Activated T-helper 17 cell treated with anti-CD3 and anti-CD28 coated beads, Interleukin-2, amount 50 U/mL, for 72 hours (primary cell): ENCODE results near the gene GULP1. TPM values are rescaled to one million over a fixed set of nuclear protein-coding genes. Genes with fewer than 3 reads are reported as not detected.
"Not testable (repeated sequence)": the region's sequence is repeated elsewhere in the genome, so short reads cannot be mapped to it uniquely, and the experiment has no call there.

ENCODE experiments used
- ATAC-seq: fragments of 150-1000 bp; cut with Tn5 transposase; replicated peaks from 2 replicates; pipeline ENCODE4 v1.10.0; 2021; ENCODE audit warnings: mild to moderate bottlenecking, moderate library complexity
- H3K27ac Mint-ChIP-seq: one replicate; pipeline ENCODE4 v1.8.0; 2022; ENCODE audit warnings: mixed read lengths
- H3K27me3 Mint-ChIP-seq: one replicate; pipeline ENCODE4 v1.8.0; 2022; ENCODE audit warnings: mixed read lengths
- H3K36me3 Mint-ChIP-seq: one replicate; pipeline ENCODE4 v1.8.0; 2022; ENCODE audit warnings: low read depth, mild to moderate bottlenecking, mixed read lengths
- H3K4me1 Mint-ChIP-seq: one replicate; pipeline ENCODE4 v1.8.0; 2022; ENCODE audit warnings: mixed read lengths
- H3K4me3 Mint-ChIP-seq: one replicate; pipeline ENCODE4 v1.8.0; 2022; ENCODE audit warnings: mild to moderate bottlenecking, mixed read lengths
- H3K9me3 Mint-ChIP-seq: one replicate; pipeline ENCODE4 v1.8.0; 2022; ENCODE audit warnings: mixed read lengths
- total RNA-seq, 2 donors: library from RNA; stranded (reverse); gene quantifications; one replicate each; pipeline ENCODE4 v1.2.3, GENCODE V29; 2022

Gene GULP1
- total RNA-seq, 2 donors from 2014 or later, result not detected

DNA sequence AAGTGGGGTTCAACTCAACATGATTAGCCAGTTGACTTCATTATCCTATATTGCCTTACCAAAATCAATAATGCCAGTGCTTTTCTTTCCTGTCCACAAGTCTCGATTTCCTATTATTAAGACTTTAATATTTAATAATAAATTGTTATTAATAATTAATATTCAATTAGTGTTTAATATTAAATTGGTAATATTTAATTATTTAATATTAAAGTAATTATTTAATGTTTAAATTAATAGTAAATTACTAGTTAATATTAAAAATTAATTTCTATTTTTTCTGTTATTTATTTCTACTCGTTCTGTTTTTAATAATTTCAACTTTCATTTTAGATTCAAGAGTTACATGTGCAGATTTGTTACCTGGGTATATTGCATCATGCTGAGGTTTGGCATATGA lies 243.2 kb downstream of the GULP1 start:
- H3K36me3 Mint-ChIP-seq, result no peaks in the 10 kb centered on the region
- H3K4me1 Mint-ChIP-seq, result no peaks in the 10 kb centered on the region
- H3K27ac Mint-ChIP-seq, result no peak overlapping the region
- ATAC-seq, result no peak
- H3K4me3 Mint-ChIP-seq, result no peak overlapping the region
- H3K27me3 Mint-ChIP-seq, result no peaks in the 10 kb centered on the region
- H3K9me3 Mint-ChIP-seq, result no peaks in the 10 kb centered on the region

DNA sequence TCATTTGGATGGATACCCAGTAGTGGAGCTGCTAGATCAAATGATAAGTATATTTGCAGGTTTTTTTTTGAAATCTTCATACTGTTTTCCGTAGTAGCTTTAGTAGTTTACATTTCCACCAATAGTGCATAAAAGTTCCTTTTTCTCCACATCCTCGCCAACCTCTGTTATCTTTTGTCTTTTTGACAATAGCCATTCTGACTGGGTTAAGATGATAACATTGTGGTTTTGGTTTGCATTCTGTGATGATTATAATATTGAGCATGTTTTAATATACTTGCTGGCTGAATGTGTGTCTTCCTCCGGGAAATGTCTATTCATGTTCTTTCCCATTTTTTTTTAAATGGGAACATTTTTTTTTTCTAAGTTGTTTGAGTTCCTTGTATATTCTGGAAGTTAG lies 260.0 kb downstream of the GULP1 start:
- H3K4me1 Mint-ChIP-seq, result no peaks in the 10 kb centered on the region
- no peaks in the 10 kb centered on the region for H3K9me3 Mint-ChIP-seq
- no peak overlapping the region for H3K4me3 Mint-ChIP-seq
- ATAC-seq, result no peak
- H3K27ac Mint-ChIP-seq, result no peak overlapping the region
- H3K27me3 Mint-ChIP-seq, result no peaks in the 10 kb centered on the region
- no peaks in the 10 kb centered on the region for H3K36me3 Mint-ChIP-seq

- Mint-ChIP-seq H3K9me3 (peaks cover 9% of the 10 kb centered on the region), H3K27me3 (no peaks in the 10 kb centered on the region), H3K4me3 (no peak overlapping the region), H3K4me1 (no peaks in the 10 kb centered on the region), H3K27ac (no peak overlapping the region), H3K36me3 (no peaks in the 10 kb centered on the region)
- ATAC-seq, result no peak
Observed at GRCh38 chr2:188557081-188557480, 265.4 kb downstream of the GULP1 start.

- H3K27ac Mint-ChIP-seq, ATAC-seq, H3K4me3 Mint-ChIP-seq, H3K36me3 Mint-ChIP-seq, H3K4me1 Mint-ChIP-seq, H3K27me3 Mint-ChIP-seq, H3K9me3 Mint-ChIP-seq: not testable (repeated sequence)
Observed at GRCh38 chr2:188559455-188559854, 267.8 kb downstream of the GULP1 start.

DNA sequence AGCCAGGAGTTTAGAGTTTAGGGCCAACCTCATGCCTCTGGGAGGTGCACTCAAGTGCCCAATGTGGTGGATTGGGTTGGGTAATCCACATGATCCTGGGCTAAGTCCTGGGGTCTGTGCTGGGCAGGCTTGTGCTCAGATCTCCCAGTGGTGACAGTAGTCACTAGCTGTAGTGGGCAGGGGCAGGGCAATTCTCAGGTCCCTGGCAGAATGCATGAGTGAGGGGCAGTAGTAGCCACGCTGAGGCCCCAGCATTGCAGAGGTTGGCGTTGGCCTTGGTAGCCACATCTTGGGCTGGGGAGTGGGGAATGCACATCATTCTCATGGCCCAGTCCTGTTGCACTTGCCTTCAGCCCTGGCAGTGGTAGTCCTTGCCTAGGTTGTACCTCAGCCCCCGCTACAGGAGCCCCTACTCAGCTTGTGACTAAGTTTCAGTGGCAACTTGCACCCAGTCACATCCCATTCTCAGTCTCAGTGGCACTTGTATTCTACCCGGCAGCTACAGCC lies 269.9 kb downstream of the GULP1 start:
- Mint-ChIP-seq H3K27me3 (no peaks in the 10 kb centered on the region), H3K27ac (no peak overlapping the region)
- ATAC-seq, result no peak

GRCh38 chr2:188569431-188570165 lies 277.9 kb downstream of the GULP1 start:
- no peaks in the 10 kb centered on the region for H3K4me1 Mint-ChIP-seq
- H3K4me3 Mint-ChIP-seq, result no peak overlapping the region
- H3K9me3 Mint-ChIP-seq, result no peaks in the 10 kb centered on the region
- H3K27me3 Mint-ChIP-seq, result peaks cover 3% of the 10 kb centered on the region
- ATAC-seq, result no peak
- no peaks in the 10 kb centered on the region for H3K36me3 Mint-ChIP-seq
- H3K27ac Mint-ChIP-seq, result no peak overlapping the region

More for the DNA sequence above, 269.9 kb downstream of the GULP1 start:
- H3K36me3 Mint-ChIP-seq, result no peaks in the 10 kb centered on the region
- no peaks in the 10 kb centered on the region for H3K4me1 Mint-ChIP-seq
- H3K9me3 Mint-ChIP-seq, result peaks cover 9% of the 10 kb centered on the region
- H3K4me3 Mint-ChIP-seq, result no peak overlapping the region

DNA sequence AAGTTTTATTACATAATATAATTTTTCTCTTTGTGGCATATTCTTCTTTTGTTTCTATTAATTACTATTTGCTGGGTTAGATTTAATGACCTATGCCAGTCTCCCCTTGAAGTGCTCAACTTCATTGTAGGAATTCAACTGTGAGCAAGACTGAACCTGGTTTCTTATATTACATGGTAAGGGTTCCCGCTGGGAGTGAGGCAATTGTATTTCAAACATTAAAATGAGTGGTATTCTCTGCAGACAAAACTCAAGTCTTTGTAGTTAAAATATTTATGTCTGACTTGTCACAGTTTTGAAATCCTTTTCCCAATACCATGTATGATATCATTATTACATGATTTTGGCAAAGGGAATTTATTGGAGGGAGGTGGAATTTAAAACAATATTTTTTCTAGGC lies 278.7 kb downstream of the GULP1 start:
- H3K4me3 Mint-ChIP-seq, result no peak overlapping the region
- peaks cover 3% of the 10 kb centered on the region for H3K27me3 Mint-ChIP-seq
- no peaks in the 10 kb centered on the region for H3K36me3 Mint-ChIP-seq
- no peak for ATAC-seq
- H3K4me1 Mint-ChIP-seq, result no peaks in the 10 kb centered on the region
- H3K9me3 Mint-ChIP-seq, result no peaks in the 10 kb centered on the region
- H3K27ac Mint-ChIP-seq, result no peak overlapping the region

DNA sequence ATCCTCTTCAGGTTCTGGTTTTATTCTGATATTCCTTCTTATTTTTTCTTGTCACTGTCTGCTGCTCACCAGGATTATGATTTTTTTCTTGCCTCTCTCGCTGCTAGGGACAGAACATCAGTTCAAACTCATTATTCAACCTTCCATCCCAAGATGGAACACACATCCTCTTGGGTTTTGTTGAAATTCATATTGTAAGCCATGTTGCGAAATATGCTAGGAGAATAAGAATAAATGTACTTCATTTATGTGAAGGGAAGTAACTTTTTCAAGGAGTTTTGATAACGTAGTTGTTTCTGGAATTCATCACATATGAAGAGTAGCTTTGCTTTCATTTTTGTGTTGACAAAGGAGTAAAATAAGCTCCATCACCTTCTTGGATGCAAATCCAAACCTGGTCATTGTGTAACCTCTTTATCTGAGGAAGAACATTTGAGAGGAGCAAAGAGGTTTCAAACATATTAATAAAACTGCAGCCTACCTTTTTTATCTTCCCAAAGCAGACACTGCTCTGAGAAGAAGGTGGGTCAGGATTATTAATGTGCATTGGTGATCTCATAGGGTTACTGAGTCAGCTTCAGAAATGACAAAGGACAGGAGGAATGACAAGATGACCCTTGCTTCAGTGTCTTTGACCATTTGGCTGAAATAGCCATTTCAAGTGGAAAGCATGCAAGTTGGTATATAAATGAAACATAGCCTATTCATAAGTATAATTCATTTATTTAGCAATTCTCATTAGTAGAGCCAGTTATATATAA lies 280.0 kb downstream of the GULP1 start:
- no peak for ATAC-seq
- H3K27ac Mint-ChIP-seq, result no peak overlapping the region
- H3K27me3 Mint-ChIP-seq, result peaks cover 3% of the 10 kb centered on the region
- H3K4me1 Mint-ChIP-seq, result no peaks in the 10 kb centered on the region
- no peaks in the 10 kb centered on the region for H3K9me3 Mint-ChIP-seq
- no peaks in the 10 kb centered on the region for H3K36me3 Mint-ChIP-seq
- H3K4me3 Mint-ChIP-seq, result no peak overlapping the region

DNA sequence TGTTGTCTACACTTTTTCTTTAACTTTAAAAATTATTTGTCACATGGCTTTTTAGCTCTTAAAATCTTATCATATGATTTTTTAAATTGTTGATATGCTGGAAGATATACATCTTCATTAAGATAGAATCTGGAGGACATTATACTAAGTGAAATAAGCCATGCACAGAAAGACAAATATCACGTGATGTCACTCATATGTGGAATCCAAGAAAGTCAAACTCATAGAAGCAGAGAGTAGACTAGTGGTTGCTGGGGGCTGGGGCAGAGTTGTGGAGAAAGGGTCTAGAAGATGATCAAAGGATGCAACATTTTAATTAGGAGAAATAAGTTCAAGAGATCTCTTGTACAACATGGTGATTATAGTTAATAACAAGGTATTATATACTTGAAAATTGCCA lies 280.9 kb downstream of the GULP1 start:
- H3K27me3 Mint-ChIP-seq, result peaks cover 3% of the 10 kb centered on the region
- H3K27ac Mint-ChIP-seq, result no peak overlapping the region
- H3K36me3 Mint-ChIP-seq, result no peaks in the 10 kb centered on the region
- no peak for ATAC-seq
- H3K4me3 Mint-ChIP-seq, result no peak overlapping the region
- no peaks in the 10 kb centered on the region for H3K4me1 Mint-ChIP-seq
- H3K9me3 Mint-ChIP-seq, result no peaks in the 10 kb centered on the region

DNA sequence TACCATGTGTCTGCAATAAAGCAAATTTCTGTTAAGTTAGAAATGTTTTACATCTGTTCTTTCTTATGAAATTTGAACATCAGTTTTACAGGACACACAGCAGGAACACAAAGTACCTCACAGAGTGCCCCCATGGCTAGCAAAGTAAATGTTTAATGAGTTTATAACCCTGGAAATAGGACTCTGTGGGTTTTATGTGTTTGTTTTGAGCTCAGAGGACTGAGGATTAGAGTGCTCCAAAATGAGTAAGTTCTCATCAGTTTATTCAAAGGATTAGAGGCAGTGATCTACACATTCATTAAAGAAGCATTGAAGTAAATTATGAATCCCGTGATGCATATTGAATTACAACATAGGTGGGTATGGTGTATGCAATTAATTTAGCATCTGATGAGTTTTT lies 281.8 kb downstream of the GULP1 start:
- Mint-ChIP-seq H3K36me3 (no peaks in the 10 kb centered on the region), H3K9me3 (no peaks in the 10 kb centered on the region), H3K27ac (no peak overlapping the region), H3K27me3 (peaks cover 3% of the 10 kb centered on the region), H3K4me1 (no peaks in the 10 kb centered on the region), H3K4me3 (no peak overlapping the region)
- ATAC-seq, result no peak

GRCh38 chr2:188576006-188576405 lies 284.3 kb downstream of the GULP1 start:
- Mint-ChIP-seq H3K27me3 (peaks cover 3% of the 10 kb centered on the region), H3K4me3 (no peak overlapping the region), H3K27ac (no peak overlapping the region), H3K9me3 (no peaks in the 10 kb centered on the region), H3K4me1 (no peaks in the 10 kb centered on the region), H3K36me3 (no peaks in the 10 kb centered on the region)
- ATAC-seq, result no peak

DNA sequence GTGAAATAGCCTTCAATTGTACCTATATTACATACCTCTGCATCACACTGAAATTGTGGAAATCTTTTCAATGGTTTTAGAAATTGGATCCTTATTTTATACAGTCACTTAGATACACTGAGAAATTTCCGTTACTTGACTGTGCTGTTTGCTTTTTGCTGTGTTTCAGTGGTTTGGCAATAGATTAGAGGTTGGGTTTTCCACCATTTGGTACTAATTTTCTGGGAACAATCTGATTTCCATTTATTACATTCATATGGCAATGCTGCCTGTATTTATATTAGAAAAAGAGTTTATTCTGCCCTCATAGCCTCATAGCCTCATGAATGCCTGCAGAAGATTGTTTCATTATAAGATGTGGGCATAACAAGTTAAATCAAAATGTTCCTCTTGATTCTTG lies 285.0 kb downstream of the GULP1 start:
- H3K27me3 Mint-ChIP-seq, result peaks cover 3% of the 10 kb centered on the region

DNA sequence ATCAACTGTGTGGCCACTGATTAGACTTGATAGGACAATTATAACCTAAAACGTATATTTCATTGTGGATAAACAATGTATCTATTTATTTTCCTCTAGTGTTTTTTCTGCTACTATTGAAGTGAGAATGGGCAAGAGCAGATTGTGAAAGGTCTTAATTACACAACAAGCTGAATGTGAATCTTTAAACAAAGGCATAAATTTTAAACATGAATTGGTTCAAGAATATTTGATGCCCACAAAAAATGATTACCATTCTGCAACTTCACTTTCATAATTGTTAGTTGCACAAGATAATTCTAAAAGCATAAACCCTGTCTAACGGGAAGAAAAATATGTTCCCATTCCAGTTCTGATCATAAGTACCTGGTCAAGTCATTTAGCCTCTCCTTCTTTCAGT lies 285.6 kb downstream of the GULP1 start:
- no peak overlapping the region for H3K4me3 Mint-ChIP-seq
- H3K4me1 Mint-ChIP-seq, result no peaks in the 10 kb centered on the region
- no peak for ATAC-seq
- peaks cover 3% of the 10 kb centered on the region for H3K27me3 Mint-ChIP-seq
- no peaks in the 10 kb centered on the region for H3K9me3 Mint-ChIP-seq
- no peaks in the 10 kb centered on the region for H3K36me3 Mint-ChIP-seq
- no peak overlapping the region for H3K27ac Mint-ChIP-seq

More for the DNA sequence above, 285.0 kb downstream of the GULP1 start:
- Mint-ChIP-seq H3K4me3 (no peak overlapping the region), H3K36me3 (no peaks in the 10 kb centered on the region), H3K9me3 (no peaks in the 10 kb centered on the region), H3K27ac (no peak overlapping the region), H3K4me1 (no peaks in the 10 kb centered on the region)
- ATAC-seq, result no peak

- Mint-ChIP-seq H3K27ac (no peak overlapping the region), H3K27me3 (no peaks in the 10 kb centered on the region), H3K4me1 (no peaks in the 10 kb centered on the region), H3K9me3 (no peaks in the 10 kb centered on the region), H3K4me3 (no peak overlapping the region), H3K36me3 (no peaks in the 10 kb centered on the region)
- ATAC-seq, result no peak
Observed at GRCh38 chr2:188580738-188581137, 289.1 kb downstream of the GULP1 start.

DNA sequence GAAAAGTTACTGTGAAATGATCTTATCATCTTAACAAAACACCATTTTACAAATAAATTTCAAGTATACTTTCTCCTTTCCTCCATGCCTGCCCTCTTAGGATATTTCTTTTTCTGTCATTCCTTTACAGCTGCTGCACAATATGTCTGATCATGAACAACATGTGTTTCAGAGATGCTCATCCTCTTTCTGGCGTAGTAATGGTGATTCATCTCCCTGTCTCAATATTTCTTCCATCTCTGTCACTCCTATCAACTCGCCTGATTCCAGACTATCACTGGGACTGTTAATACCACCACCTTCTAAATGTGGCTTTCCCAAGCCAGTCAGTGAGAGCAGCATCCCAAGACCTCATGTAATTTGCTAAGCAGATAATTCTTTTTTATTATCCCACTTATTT lies 290.5 kb downstream of the GULP1 start:
- Mint-ChIP-seq H3K27ac (no peak overlapping the region), H3K4me1 (no peaks in the 10 kb centered on the region), H3K27me3 (no peaks in the 10 kb centered on the region), H3K9me3 (no peaks in the 10 kb centered on the region), H3K36me3 (no peaks in the 10 kb centered on the region), H3K4me3 (no peak overlapping the region)
- no peak for ATAC-seq
